GM12878 (cell line): ENCODE measurements around the gene METRNL. TPM values are rescaled to one million over a fixed set of nuclear protein-coding genes. Genes with fewer than 3 reads are reported as not detected.

Source experiments
- ATAC-seq: fragments of 200-7000 bp; cut with Tn5 transposase; 3 replicates; pipeline ENCODE4 v1.9.1; 2020; ENCODE audit warnings: mild to moderate bottlenecking, moderate library complexity
- BruUV-seq: library from RNA; stranded (reverse); fragments of 400-500 nt; replicated peaks from 2 replicates; lab custom pipeline; 2021; lab: Mats Ljungman, UMichigan
- CTCF ChIA-PET: fragments of 300-600 bp; sonication (Branson Sonifier 250); formaldehyde crosslinking; extraction: SDS; loops from one replicate; lab custom pipeline; 2021; ENCODE audit warnings: inconsistent platforms; lab: Yijun Ruan, JAX
- POLR2A ChIA-PET: fragments of 350-600 bp; formaldehyde crosslinking; extraction: SDS; loops from one replicate; lab custom pipeline; 2021; ENCODE audit warnings: inconsistent platforms; lab: Charles Lee
- RAD21 ChIA-PET: fragments of 300-600 bp; sonication (Branson Sonifier 250); formaldehyde crosslinking; loops from one replicate; lab custom pipeline; 2023; ENCODE audit warnings: antibody characterized with exemption; ENCODE audit not compliant: unreplicated experiment; lab: Charles Lee
- SMC1A ChIA-PET: fragments of 300-600 bp; sonication (Branson Sonifier 250); formaldehyde crosslinking; loops from one replicate; lab custom pipeline; 2023; ENCODE audit not compliant: unreplicated experiment, uncharacterized antibody; lab: Charles Lee
- DNase-seq: peaks from one replicate; pipeline ENCODE4 v3.0.0-alpha.2; 2011; ENCODE audit warnings: low read depth, low spot score
- FAIRE-seq: peaks from 3 replicates; lab custom pipeline; 2011; peaks lifted over from hg19 to GRCh38; lab: Jason Lieb, UNC
- H2AFZ ChIP-seq: 2 replicates; pipeline ENCODE4 v1.6.0; 2011; ENCODE audit warnings: low read depth, low read length, control low read depth; ENCODE audit not compliant: control insufficient read depth
- H3K27ac ChIP-seq: 2 replicates; pipeline ENCODE4 v1.5.1; 2011; ENCODE audit warnings: control low read depth; ENCODE audit not compliant: control insufficient read depth, insufficient read depth
- H3K27me3 ChIP-seq, 2 experiments: replicated peaks in 1 of 2; 2 replicates each; pipeline versions ENCODE4 v1.6.0 to v1.6.1; 2011; ENCODE audit warnings: low read length in 1 of 2; ENCODE audit not compliant: control insufficient read depth in 2 of 2, insufficient read depth in 2 of 2
- H3K36me3 ChIP-seq, 2 experiments: 2 replicates each; pipeline ENCODE4 v1.5.1; 2011; ENCODE audit warnings: low read length in 1 of 2; ENCODE audit not compliant: control insufficient read depth in 2 of 2, insufficient read depth in 2 of 2
- H3K4me1 ChIP-seq: 2 replicates; pipeline ENCODE4 v1.6.1; 2011; ENCODE audit warnings: mild to moderate bottlenecking, low read length, moderate library complexity, mixed read lengths; ENCODE audit not compliant: control insufficient read depth, insufficient read depth
- H3K4me2 ChIP-seq: 2 replicates; pipeline ENCODE4 v1.6.0; 2011; ENCODE audit warnings: control low read depth; ENCODE audit not compliant: control insufficient read depth, insufficient read depth
- H3K4me3 ChIP-seq: fragments of 200-600 bp; sonication (generic); 2 replicates; pipeline ENCODE4 v1.5.1; 2016
- H3K79me2 ChIP-seq: 2 replicates; pipeline ENCODE4 v1.6.0; 2011; ENCODE audit warnings: low read length; ENCODE audit not compliant: control insufficient read depth, insufficient read depth
- H3K9ac ChIP-seq: 2 replicates; pipeline ENCODE4 v1.8.0; 2011; ENCODE audit warnings: low read length, control low read depth, mixed read lengths; ENCODE audit not compliant: control insufficient read depth, insufficient read depth
- H3K9me3 ChIP-seq: replicated peaks from 3 replicates; pipeline ENCODE4 v1.5.1; 2011; ENCODE audit warnings: mild to moderate bottlenecking, low read length; ENCODE audit not compliant: control insufficient read depth, insufficient read depth
- H4K20me1 ChIP-seq: 2 replicates; pipeline ENCODE4 v1.6.0; 2011; ENCODE audit not compliant: control insufficient read depth, insufficient read depth
- BMI1 ChIP-seq: fragments of 450-650 bp; IDR thresholded peaks from 2 replicates; pipeline ENCODE4 v1.6.1; 2016; ENCODE audit warnings: mild to moderate bottlenecking, moderate library complexity, borderline replicate concordance
- EGR1 ChIP-seq, 2 experiments: IDR thresholded peaks; 1 replicate in 1 of 2; 2 replicates in 1 of 2; pipeline ENCODE4 v1.6.1; 2011 to 2012; ENCODE audit warnings: low read depth in 2 of 2, low read length in 2 of 2, borderline replicate concordance in 1 of 2, mild to moderate bottlenecking in 1 of 2, moderate library complexity in 1 of 2
- MTA3 ChIP-seq: IDR thresholded peaks from 2 replicates; pipeline ENCODE4 v1.6.1; 2012; ENCODE audit warnings: low read length, inconsistent platforms, borderline replicate concordance
- MXI1 ChIP-seq: fragments of 150-350 bp; IDR thresholded peaks from 2 replicates; pipeline ENCODE4 v1.6.1; 2011; ENCODE audit warnings: low read depth, mild to moderate bottlenecking, inconsistent platforms, low read length, improper control_type of control experiment
- MYB ChIP-seq: fragments of 150-350 bp; IDR thresholded peaks from 2 replicates; pipeline ENCODE4 v1.6.1; 2014; ENCODE audit warnings: mild to moderate bottlenecking, low read depth, low read length, borderline replicate concordance
- PAX8 ChIP-seq: fragments of 450-650 bp; IDR thresholded peaks from 2 replicates; pipeline ENCODE4 v1.6.1; 2017; ENCODE audit warnings: mild to moderate bottlenecking, moderate library complexity
- POLR2A ChIP-seq: IDR thresholded peaks from 2 replicates; pipeline ENCODE4 v1.6.1; 2011; ENCODE audit warnings: low read depth, mild to moderate bottlenecking, low read length
- POLR2AphosphoS5 ChIP-seq: IDR thresholded peaks from 2 replicates; pipeline ENCODE4 v1.6.1; 2011; ENCODE audit warnings: mild to moderate bottlenecking, low read length, inconsistent platforms
- SIX5 ChIP-seq: IDR thresholded peaks from 2 replicates; pipeline ENCODE4 v1.6.1; 2011; ENCODE audit warnings: mild to moderate bottlenecking, low read depth, low read length, moderate library complexity; ENCODE audit not compliant: severe bottlenecking
- SMAD1 ChIP-seq: fragments of 450-650 bp; IDR thresholded peaks from 2 replicates; pipeline ENCODE4 v1.6.1; 2018; ENCODE audit warnings: mild to moderate bottlenecking, low read depth; ENCODE audit not compliant: partially characterized antibody
- whole genome bisulfite sequencing: methylation state at CpG from one replicate; pipeline ENCODE4 v1.1.6; 2016; ENCODE audit warnings: low lambda C conversion rate; ENCODE audit not compliant: insufficient replicate concordance, insufficient coverage; ENCODE audit errors: missing lambda C conversion rate; 5-methylcytosine and 5-hydroxymethylcytosine counted together
- in situ Hi-C: fragments of 300-500 bp; cut with MboI; formaldehyde crosslinking; loops from 9 replicates; pipeline ENCODE4 v1.14.3; 2018; ENCODE audit warnings: mixed read lengths
- intact Hi-C: fragments of 100-400 bp; cut with micrococcal nuclease; formaldehyde crosslinking; loops from one replicate; pipeline ENCODE4 v1.14.2; 2022; ENCODE audit not compliant: unreplicated experiment
- polyA plus RNA-seq, 11 experiments: library from polyadenylated mRNA; depleted of rRNA in 4 of 11; unstranded in 6 of 11; stranded (reverse) in 5 of 11; fragments of >200 nt; fragmentation: Nextera tagmentation in 4 of 11; fragmentation: Illumina TruSeq in 1 of 11; extraction: Ambion mirVana in 4 of 11; extraction: Trizol in 1 of 11; gene quantifications; 1 replicate in 1 of 11; 2 replicates in 10 of 11; pipeline versions ENCODE4 v1.2.1 to v1.2.3, GENCODE V29; 2011 to 2016; ENCODE audit warnings: inconsistent platforms in 2 of 11, missing spikeins in 2 of 11, low read depth in 1 of 11
- total RNA-seq, 4 experiments: library from RNA; depleted of rRNA in 3 of 4; stranded (reverse); fragments of >200 nt in 3 of 4; fragmentation: Illumina TruSeq in 1 of 4; extraction: Trizol in 1 of 4; gene quantifications; 2 replicates each; pipeline versions ENCODE4 v1.2.1 to v1.2.3, GENCODE V29; 2013 to 2021
- TF ChIP-seq, protein P1 (sequence below): fragments of 450-650 bp; IDR thresholded peaks from 2 replicates; pipeline ENCODE4 v1.6.1; 2016; ENCODE audit warnings: mild to moderate bottlenecking
- TF ChIP-seq, protein P2 (sequence below): fragments of 450-650 bp; formaldehyde crosslinking; IDR thresholded peaks from 2 replicates; pipeline ENCODE4 v1.5.0; 2022; ENCODE audit warnings: mild to moderate bottlenecking, missing genetic modification characterization
- TF ChIP-seq, protein P3 (sequence below): fragments of 450-650 bp; IDR thresholded peaks from 2 replicates; pipeline ENCODE4 v1.6.1; 2018; ENCODE audit warnings: borderline replicate concordance, mild to moderate bottlenecking; ENCODE audit not compliant: partially characterized antibody
- TF ChIP-seq, protein P4 (sequence below): IDR thresholded peaks from 2 replicates; pipeline ENCODE4 v1.6.1; 2012; ENCODE audit warnings: low read depth, low read length, improper control_type of control experiment

Gene METRNL
- total and polyA plus RNA-seq, 10 of the 15 experiments (the other 5 are each of a cell fraction or from before 2014, with no cell fraction given): 0.05 to 3.7 (median 0.48) TPM; not detected in 2

DNA sequence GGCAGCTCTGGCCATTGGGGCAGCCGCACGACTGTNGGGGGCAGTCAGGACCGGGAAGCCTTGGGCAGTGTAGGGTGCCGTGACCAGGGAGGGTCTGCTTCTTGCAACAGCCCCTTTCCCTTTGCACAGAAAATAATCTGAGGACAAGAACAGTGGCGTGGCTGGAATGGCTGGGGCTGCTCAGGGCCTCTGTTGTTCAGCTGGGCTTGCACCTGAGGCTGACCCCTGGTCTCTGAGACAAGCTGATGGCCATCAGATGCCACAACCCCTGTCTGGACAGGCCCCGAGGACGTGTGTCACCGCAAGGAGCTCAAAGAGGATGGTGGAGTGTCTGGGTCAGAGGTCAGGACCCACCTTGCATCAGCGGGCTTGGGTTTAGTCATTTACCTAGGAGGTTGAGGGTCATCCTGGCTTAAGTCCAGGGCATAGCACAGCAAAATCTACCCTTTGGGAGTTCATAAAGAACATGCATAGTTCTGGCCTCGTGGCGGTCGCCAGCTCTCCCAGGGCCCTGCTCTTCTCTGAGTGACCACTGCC, 46.9 kb downstream of the METRNL start:
- ChIA-PET SMC1A (no interaction called here), CTCF (no interaction called here), POLR2A (no interaction called here), RAD21 (no interaction called here)
- Histone ChIP-seq H3K27ac (no peak overlapping the region), H3K79me2 (no peaks in the 10 kb centered on the region), H3K4me1 (no peaks in the 10 kb centered on the region), H4K20me1 (no peaks in the 10 kb centered on the region), H3K9me3 (no peaks in the 10 kb centered on the region), H2AFZ (no peak overlapping the region), H3K4me2 (no peak overlapping the region), H3K4me3 (no peak overlapping the region), H3K9ac (no peak overlapping the region), H3K36me3 (no peaks in the 10 kb centered on the region), H3K27me3 (peaks cover 4% of the 10 kb centered on the region in 2 experiments)
- no peak for TF ChIP-seq EGR1 (IDR thresholded peaks at IDR 0.05; ENCODE audit: borderline replicate concordance in 1 of 2, low read depth in 2 of 2, low read length in 2 of 2)
- TF ChIP-seq, protein P1, sequence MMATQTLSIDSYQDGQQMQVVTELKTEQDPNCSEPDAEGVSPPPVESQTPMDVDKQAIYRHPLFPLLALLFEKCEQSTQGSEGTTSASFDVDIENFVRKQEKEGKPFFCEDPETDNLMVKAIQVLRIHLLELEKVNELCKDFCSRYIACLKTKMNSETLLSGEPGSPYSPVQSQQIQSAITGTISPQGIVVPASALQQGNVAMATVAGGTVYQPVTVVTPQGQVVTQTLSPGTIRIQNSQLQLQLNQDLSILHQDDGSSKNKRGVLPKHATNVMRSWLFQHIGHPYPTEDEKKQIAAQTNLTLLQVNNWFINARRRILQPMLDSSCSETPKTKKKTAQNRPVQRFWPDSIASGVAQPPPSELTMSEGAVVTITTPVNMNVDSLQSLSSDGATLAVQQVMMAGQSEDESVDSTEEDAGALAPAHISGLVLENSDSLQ: no peak
- TF ChIP-seq MYB: no peak
- TF ChIP-seq, protein P2, sequence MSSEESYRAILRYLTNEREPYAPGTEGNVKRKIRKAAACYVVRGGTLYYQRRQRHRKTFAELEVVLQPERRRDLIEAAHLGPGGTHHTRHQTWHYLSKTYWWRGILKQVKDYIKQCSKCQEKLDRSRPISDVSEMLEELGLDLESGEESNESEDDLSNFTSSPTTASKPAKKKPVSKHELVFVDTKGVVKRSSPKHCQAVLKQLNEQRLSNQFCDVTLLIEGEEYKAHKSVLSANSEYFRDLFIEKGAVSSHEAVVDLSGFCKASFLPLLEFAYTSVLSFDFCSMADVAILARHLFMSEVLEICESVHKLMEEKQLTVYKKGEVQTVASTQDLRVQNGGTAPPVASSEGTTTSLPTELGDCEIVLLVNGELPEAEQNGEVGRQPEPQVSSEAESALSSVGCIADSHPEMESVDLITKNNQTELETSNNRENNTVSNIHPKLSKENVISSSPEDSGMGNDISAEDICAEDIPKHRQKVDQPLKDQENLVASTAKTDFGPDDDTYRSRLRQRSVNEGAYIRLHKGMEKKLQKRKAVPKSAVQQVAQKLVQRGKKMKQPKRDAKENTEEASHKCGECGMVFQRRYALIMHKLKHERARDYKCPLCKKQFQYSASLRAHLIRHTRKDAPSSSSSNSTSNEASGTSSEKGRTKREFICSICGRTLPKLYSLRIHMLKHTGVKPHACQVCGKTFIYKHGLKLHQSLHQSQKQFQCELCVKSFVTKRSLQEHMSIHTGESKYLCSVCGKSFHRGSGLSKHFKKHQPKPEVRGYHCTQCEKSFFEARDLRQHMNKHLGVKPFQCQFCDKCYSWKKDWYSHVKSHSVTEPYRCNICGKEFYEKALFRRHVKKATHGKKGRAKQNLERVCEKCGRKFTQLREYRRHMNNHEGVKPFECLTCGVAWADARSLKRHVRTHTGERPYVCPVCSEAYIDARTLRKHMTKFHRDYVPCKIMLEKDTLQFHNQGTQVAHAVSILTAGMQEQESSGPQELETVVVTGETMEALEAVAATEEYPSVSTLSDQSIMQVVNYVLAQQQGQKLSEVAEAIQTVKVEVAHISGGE: no peak
- no peak for TF ChIP-seq PAX8
- no peak for TF ChIP-seq SMAD1
- TF ChIP-seq MXI1: no peak
- no peak for TF ChIP-seq POLR2AphosphoS5
- TF ChIP-seq MTA3: no peak
- TF ChIP-seq, protein P3, sequence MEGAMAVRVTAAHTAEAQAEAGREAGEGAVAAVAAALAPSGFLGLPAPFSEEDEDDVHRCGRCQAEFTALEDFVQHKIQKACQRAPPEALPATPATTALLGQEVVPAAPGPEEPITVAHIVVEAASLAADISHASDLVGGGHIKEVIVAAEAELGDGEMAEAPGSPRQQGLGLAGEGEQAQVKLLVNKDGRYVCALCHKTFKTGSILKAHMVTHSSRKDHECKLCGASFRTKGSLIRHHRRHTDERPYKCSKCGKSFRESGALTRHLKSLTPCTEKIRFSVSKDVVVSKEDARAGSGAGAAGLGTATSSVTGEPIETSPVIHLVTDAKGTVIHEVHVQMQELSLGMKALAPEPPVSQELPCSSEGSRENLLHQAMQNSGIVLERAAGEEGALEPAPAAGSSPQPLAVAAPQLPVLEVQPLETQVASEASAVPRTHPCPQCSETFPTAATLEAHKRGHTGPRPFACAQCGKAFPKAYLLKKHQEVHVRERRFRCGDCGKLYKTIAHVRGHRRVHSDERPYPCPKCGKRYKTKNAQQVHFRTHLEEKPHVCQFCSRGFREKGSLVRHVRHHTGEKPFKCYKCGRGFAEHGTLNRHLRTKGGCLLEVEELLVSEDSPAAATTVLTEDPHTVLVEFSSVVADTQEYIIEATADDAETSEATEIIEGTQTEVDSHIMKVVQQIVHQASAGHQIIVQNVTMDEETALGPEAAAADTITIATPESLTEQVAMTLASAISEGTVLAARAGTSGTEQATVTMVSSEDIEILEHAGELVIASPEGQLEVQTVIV: no peak
- TF ChIP-seq, protein P4, sequence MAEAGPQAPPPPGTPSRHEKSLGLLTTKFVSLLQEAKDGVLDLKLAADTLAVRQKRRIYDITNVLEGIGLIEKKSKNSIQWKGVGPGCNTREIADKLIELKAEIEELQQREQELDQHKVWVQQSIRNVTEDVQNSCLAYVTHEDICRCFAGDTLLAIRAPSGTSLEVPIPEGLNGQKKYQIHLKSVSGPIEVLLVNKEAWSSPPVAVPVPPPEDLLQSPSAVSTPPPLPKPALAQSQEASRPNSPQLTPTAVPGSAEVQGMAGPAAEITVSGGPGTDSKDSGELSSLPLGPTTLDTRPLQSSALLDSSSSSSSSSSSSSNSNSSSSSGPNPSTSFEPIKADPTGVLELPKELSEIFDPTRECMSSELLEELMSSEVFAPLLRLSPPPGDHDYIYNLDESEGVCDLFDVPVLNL: no peak
- TF ChIP-seq POLR2A: no peak
- TF ChIP-seq SIX5: no peak
- TF ChIP-seq BMI1: no peak
- intact Hi-C loops (no loop called here), in situ Hi-C loops (no loop called here)
- no TSS peak for BruUV-seq
- ATAC-seq (no peak), DNase-seq (no peak), FAIRE-seq (no peak)
- WGBS: 33% methylated on average over 12 of the region's 12 CpGs
